Colon (tissue), 2 donors: ENCODE results near the gene PLEKHB2.
"Not testable (repeated sequence)": the region's sequence is repeated elsewhere in the genome, so short reads cannot be mapped to it uniquely, and the experiment has no call there.

Source experiments
- FAIRE-seq: peaks from 2 replicates; lab custom pipeline; 2012; peaks lifted over from hg19 to GRCh38; lab: Jason Lieb, UNC
- donor health status: control.
- donor health status: control.

Gene PLEKHB2

GRCh38 chr2:131143803-131144202, 38.7 kb downstream of the PLEKHB2 start:
- no peak for FAIRE-seq

DNA sequence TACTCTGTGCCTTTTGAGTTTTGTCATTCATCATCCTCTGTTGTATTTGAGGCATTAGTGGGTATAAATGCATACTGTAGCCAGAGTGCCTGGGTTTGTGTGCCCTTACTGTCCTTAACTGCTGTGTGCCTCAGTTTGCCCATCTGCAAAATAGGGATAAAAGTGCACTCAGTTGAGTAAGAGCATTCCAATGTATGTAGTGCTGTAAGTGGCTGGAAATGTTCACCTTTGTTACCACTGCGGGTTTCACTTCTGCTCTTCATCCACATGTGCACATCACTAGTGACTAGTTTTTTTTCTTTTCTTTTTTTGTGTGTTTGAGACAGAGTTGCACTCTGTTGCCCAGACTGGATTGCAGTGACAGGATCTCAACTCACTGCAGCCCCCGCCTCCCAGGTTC, 39.9 kb downstream of the PLEKHB2 start:
- FAIRE-seq, result no peak

GRCh38 chr2:131146231-131146630, 41.1 kb downstream of the PLEKHB2 start:
- FAIRE-seq, result no peak

DNA sequence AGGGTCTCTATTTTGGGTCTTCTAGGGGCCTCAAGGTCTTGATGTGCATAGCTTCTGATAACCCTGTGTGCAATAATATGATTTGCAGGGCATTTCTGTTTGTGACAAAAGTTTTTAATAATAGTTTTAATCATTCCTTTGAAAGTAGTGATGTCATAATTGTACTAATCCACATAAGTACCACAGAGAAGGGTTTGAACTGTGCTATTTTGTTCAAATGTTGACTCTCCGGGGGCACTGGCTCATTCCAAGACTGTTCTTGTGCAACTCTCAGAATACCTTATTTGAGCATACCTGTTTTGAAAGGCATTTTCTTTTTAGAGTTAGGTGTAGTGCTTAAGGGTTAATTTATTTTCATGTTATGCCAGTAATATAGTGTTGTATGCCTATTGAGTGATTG, 41.6 kb downstream of the PLEKHB2 start:
- no peak for FAIRE-seq

DNA sequence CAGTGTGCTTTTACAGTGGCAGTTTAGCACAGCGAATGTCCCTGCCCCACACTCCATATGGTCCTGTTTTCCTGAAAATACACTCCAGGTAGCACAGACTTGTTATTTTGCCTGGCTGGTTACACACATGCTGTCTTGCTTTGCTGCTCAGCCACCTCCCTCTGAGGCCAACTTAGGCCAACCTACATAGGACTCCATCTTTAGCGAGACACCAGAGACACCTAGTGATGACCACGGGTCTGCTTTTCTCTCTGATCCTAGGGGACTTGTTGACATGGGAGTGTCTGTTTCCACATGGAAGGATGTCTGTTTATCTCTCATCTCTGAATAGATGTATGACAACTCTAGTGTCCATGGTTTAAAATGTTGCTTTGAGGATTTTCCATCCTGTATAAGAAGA, 43.3 kb downstream of the PLEKHB2 start:
- no peak for FAIRE-seq

DNA sequence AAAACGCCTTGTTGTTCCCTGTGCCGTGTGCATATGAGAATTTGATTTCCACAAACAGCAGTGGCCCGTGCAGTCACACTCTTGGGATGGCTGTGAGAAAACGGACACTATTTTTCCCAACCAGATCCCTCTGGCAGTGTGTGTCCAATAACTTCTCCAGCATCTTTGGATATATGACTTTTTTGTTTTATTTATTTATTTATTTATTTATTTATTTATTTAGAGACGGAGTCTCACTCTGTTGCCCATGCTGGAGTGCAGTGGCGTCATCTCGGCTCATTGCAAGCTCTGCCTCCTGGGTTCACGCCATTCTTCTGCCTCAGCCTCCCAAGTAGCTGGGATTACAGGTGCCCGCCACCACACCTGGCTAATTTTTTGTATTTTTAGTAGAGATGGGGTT, 45.0 kb downstream of the PLEKHB2 start:
- not testable (repeated sequence) for FAIRE-seq

DNA sequence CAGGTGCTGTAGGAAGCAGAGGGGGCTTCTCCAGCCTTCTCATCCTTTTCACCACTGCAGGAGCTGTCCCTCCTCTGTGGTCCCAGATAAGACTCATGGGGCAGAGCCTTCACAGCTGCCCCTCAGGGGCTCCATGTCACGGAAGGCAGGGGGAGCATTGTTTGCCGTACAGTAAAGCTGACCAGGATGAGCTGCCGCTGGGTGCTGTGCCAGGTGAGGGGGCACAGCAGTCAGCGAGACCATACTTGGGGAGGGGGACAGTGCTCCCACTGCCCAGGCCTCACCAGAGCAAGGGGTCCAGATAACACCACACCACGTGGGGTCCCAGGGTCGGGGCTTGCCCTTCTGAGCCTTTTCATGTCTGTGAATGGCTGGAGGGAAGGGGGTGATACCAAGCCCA, 46.3 kb downstream of the PLEKHB2 start:
- no peak for FAIRE-seq

DNA sequence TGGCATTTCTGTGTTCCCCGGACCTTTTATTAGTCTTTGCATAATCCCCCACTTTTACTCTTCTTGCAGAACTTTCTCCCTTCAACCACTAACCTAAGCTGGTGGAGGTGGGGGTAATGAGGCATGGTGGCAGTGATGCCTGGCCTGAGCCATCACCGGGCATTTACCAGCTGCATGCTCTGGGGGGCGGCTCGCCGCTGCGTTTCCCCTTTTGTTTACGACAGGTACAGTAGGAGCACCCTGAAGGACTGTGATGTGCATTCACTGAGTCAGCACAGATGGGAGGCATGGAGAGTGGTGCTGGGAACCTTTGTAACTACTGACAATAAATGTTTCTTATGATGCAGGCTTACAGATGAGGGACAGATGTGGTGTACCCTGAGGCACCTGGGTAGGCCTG, 46.9 kb downstream of the PLEKHB2 start:
- FAIRE-seq, result no peak

- FAIRE-seq, result no peak
These were observed 48.4 kb downstream of the PLEKHB2 start for GRCh38 chr2:131153529-131153928.

GRCh38 chr2:131154071-131154531, 49.0 kb downstream of the PLEKHB2 start:
- FAIRE-seq, result no peak

DNA sequence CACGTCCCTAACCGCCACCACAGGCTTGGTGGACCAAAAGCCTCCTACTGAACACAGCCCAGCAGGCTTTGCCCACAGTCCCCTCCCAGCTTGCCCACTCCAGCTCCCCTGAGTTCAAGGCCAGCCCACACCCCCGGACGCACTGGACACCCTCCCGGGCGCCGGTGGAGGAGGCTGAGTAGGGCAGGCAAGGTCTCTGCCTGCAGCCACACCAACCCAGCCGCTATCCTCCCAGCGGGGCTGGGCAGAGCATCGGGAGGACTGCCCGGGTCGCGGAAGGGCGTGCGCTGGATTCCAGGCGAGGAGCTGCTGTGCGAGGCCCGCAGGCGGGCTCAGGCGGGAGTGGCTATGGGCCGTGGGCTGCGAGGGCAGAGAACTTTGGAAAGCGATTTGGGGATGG, 49.5 kb downstream of the PLEKHB2 start:
- FAIRE-seq, result no peak

DNA sequence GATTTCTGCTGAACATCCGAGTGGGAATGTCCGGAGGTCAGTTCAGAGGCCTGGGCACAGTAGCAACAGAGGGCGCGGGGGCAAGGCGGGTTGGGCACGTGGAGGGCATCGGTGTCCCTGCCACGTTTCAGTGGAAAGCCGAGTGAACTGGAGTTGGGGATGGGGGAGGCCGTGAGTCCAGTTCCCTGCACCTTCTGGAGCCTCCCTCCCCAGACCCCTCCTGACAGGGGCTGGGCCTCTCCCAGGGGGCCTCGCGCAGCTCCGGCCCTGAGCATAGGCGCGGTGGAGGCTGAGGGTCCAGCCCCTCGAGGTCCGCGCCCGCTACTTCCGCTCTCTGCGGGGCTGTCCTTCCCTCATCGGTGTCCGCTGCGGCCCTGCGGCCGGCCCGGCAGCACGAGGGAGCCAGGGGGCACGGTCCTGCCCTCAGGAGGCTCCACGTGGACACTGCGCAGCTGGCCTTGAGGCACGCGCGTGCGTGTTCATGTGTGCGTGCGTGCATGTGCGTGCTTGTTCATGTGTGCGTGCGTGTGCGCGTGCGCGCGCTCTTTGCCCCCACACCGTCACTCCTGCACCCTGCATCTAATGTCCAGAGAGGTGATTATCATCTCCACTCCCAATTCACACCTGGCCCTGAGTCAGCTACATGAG, 50.2 kb downstream of the PLEKHB2 start:
- FAIRE-seq, result no peak

DNA sequence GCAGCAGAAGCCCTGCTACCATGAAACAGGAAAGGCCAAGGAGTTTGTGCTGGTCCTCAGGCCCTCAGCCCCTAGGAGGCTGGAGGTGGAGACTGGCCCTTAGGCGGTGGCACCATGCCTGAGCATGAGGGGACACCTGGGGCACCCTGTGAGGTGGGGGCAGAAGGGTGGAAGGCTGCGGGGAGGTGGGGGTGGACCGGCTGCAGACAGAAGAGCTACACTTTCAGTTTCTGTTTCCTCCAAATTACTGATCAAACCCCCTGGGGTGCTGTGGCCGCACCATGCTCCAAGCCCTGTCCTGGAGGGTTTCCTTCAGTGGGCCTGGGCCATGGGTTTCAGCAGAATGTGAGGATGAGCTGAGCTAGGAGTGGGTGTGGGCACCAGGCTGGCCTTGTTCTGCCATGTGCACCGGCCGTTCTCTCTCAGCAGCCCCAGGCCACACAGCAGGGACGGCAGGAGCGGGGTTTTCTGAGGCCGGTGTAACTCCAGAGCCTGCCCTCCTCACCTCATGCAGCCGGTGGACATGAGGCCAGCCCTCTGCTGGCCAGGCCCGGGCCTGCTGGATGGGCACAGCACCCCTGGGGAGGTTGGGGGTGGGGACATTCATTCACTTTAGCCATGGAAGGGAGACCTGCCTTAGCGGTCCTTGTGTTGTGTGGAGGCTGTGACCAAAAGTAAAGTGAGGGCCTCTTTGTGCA, 51.5 kb downstream of the PLEKHB2 start:
- no peak for FAIRE-seq

DNA sequence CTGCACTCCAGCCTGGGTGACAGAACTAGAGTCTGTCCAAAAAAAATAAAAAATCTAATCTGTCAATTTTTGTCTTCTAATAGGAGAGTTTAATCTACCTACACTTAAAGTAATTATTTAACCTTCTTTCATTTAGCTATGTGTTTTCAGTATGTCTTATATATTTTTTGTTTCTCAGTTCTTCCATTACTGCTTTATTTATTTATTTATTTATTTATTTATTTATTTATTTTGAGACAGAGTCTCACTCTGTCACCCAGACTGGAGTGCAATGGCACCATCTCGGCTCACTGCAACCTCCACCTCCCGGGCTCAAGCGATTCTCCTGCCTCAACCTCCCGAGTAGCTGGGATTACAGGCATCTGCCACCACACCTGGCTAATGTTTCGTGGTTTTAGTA, 60.4 kb downstream of the PLEKHB2 start:
- FAIRE-seq, result not testable (repeated sequence)

DNA sequence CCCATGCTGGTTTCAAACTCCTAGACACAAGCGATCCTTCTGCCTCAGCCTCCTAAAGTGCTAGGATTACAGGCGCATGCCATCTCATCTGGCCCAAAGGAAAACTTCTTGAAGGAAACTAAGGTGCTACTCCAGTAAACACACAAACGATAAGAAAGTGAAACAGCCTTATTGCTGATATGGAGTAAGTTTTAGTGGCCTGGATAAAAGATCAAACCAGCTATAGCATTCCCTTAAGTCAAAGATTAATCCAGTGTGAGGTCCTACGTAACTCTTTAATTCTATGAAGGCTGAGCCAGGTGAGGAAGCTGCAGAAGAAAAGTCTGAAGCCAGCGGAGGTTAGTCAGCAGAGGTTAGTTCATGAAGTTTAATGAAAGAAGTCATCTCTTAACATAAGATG, 63.4 kb downstream of the PLEKHB2 start:
- no peak for FAIRE-seq

DNA sequence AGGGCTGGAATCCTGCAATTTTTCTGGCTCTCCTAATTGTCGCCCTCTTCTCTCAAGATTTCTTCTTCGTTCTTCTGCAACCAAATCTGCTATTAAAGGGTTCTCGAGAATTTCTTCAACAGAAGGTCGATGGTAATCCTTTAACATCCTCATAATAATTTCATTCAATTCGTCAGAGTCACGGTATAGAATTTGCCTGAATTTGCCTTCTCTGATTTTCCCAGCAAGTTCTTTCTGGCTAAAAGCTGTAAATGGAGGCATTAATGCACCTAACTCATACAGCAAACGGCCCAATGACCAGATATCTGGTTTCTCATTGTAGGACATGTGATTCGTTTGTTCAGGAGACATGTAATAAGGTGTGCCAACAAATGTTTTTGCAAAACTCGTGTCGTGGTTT, 72.9 kb downstream of the PLEKHB2 start:
- FAIRE-seq, result not testable (repeated sequence)

- FAIRE-seq, result not testable (repeated sequence)
These were observed 73.7 kb downstream of the PLEKHB2 start for GRCh38 chr2:131178721-131179418.

- not testable (repeated sequence) for FAIRE-seq
These were observed 76.3 kb downstream of the PLEKHB2 start for GRCh38 chr2:131181451-131181850.

DNA sequence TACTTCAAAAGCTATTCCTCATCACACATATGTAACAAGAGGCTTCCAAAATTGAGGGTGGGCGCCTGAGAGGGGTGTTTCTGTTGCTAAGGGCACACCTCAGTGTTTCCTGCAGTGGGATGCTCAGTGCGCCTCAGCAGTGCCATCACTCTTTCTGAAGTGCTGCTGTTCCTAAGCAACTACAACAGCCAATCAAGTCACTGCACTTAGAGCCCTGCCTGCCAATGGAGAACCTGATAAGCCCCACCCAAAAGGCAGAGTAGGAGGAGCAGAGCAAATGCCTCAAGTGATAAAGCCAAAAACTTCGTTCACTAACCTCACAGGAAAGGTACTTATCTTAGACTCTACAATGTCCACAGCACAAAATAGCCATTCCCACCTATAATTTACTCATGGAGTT, 88.3 kb downstream of the PLEKHB2 start:
- FAIRE-seq, result not testable (repeated sequence)

DNA sequence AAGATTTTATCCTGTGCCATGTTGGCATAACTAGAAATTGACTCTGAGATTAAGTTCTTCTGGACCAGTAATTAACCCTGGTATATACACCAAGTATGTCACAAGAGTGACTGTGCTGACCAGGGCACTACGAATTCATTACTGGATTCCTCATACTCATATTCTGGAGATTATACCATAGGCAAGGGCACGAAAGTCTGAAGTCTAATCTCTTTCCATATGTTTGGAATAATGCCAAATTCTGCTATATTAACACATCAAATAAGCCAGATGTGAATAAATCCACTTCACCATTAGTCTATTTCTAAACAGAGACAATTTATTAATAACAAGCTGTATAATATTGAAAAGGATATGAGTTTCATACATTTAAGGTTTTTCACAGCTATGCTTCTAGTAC, 91.0 kb downstream of the PLEKHB2 start:
- not testable (repeated sequence) for FAIRE-seq
